Measurements from ENCODE around the gene ZMYM3. TPM values are rescaled to one million over a fixed set of nuclear protein-coding genes. Genes with fewer than 3 reads are reported as not detected.
A peak's percentile ranks its signal among the peaks of the same experiment; 100 is the strongest.

The ZMYM3 gene
- total and polyA plus RNA-seq, 2 experiments from 2014 or later: 31.0 to 71.1 TPM

GRCh38 chrX:71251466-71251973 is 2.4 kb downstream of the ZMYM3 start:
- Histone ChIP-seq H3F3A (replicated peaks; ENCODE audit: low read depth) (no peaks in the 10 kb centered on the region), H3K4me1 (ENCODE audit: insufficient read depth) (peaks cover 10% of the 10 kb centered on the region), H3K9me2 (ENCODE audit: insufficient read depth) (no peaks in the 10 kb centered on the region), H3K27me3 (ENCODE audit: insufficient read depth) (no peaks in the 10 kb centered on the region), H3K27ac (ENCODE audit: low read depth) (no peak overlapping the region), H3K79me2 (replicated peaks; ENCODE audit: insufficient read depth) (peaks cover 16% of the 10 kb centered on the region), H4K20me1 (replicated peaks; ENCODE audit: insufficient read depth) (no peaks in the 10 kb centered on the region; the same call in 1 of the 2 replicates), H2AFZ (no peak overlapping the region), H3K4me3 (peak overlapping the region; percentile 89), H3K4me2 (peak overlapping the region; percentile 79), H3K36me3 (ENCODE audit: insufficient read depth) (no peaks in the 10 kb centered on the region; the same call in 1 of the 2 replicates)
- TF ChIP-seq, protein P1, sequence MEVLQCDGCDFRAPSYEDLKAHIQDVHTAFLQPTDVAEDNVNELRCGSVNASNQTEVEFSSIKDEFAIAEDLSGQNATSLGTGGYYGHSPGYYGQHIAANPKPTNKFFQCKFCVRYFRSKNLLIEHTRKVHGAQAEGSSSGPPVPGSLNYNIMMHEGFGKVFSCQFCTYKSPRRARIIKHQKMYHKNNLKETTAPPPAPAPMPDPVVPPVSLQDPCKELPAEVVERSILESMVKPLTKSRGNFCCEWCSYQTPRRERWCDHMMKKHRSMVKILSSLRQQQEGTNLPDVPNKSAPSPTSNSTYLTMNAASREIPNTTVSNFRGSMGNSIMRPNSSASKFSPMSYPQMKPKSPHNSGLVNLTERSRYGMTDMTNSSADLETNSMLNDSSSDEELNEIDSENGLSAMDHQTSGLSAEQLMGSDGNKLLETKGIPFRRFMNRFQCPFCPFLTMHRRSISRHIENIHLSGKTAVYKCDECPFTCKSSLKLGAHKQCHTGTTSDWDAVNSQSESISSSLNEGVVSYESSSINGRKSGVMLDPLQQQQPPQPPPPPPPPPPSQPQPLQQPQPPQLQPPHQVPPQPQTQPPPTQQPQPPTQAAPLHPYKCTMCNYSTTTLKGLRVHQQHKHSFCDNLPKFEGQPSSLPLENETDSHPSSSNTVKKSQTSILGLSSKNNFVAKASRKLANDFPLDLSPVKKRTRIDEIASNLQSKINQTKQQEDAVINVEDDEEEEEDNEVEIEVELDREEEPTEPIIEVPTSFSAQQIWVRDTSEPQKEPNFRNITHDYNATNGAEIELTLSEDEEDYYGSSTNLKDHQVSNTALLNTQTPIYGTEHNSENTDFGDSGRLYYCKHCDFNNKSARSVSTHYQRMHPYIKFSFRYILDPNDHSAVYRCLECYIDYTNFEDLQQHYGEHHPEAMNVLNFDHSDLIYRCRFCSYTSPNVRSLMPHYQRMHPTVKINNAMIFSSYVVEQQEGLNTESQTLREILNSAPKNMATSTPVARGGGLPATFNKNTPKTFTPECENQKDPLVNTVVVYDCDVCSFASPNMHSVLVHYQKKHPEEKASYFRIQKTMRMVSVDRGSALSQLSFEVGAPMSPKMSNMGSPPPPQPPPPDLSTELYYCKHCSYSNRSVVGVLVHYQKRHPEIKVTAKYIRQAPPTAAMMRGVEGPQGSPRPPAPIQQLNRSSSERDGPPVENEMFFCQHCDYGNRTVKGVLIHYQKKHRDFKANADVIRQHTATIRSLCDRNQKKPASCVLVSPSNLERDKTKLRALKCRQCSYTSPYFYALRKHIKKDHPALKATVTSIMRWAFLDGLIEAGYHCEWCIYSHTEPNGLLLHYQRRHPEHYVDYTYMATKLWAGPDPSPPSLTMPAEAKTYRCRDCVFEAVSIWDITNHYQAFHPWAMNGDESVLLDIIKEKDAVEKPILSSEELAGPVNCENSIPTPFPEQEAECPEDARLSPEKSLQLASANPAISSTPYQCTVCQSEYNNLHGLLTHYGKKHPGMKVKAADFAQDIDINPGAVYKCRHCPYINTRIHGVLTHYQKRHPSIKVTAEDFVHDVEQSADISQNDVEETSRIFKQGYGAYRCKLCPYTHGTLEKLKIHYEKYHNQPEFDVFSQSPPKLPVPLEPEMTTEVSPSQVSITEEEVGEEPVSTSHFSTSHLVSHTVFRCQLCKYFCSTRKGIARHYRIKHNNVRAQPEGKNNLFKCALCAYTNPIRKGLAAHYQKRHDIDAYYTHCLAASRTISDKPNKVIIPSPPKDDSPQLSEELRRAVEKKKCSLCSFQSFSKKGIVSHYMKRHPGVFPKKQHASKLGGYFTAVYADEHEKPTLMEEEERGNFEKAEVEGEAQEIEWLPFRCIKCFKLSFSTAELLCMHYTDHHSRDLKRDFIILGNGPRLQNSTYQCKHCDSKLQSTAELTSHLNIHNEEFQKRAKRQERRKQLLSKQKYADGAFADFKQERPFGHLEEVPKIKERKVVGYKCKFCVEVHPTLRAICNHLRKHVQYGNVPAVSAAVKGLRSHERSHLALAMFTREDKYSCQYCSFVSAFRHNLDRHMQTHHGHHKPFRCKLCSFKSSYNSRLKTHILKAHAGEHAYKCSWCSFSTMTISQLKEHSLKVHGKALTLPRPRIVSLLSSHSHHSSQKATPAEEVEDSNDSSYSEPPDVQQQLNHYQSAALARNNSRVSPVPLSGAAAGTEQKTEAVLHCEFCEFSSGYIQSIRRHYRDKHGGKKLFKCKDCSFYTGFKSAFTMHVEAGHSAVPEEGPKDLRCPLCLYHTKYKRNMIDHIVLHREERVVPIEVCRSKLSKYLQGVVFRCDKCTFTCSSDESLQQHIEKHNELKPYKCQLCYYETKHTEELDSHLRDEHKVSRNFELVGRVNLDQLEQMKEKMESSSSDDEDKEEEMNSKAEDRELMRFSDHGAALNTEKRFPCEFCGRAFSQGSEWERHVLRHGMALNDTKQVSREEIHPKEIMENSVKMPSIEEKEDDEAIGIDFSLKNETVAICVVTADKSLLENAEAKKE (CRISPR knock-in tag; IDR thresholded peaks at IDR 0.05): no peak
- no peak for TF ChIP-seq JUNB (IDR thresholded peaks at IDR 0.05; ENCODE audit: unreplicated experiment)
- TF ChIP-seq EZH2 (IDR thresholded peaks at IDR 0.05; ENCODE audit: low read depth, unreplicated experiment): no peak
- no peak for TF ChIP-seq CREB1 (CRISPR knock-in tag; IDR thresholded peaks at IDR 0.05; ENCODE audit: low read depth)
- no peak for TF ChIP-seq POLR2AphosphoS5 (IDR thresholded peaks at IDR 0.05; ENCODE audit: low read depth)
- TF ChIP-seq, protein P2, sequence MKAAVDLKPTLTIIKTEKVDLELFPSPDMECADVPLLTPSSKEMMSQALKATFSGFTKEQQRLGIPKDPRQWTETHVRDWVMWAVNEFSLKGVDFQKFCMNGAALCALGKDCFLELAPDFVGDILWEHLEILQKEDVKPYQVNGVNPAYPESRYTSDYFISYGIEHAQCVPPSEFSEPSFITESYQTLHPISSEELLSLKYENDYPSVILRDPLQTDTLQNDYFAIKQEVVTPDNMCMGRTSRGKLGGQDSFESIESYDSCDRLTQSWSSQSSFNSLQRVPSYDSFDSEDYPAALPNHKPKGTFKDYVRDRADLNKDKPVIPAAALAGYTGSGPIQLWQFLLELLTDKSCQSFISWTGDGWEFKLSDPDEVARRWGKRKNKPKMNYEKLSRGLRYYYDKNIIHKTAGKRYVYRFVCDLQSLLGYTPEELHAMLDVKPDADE (IDR thresholded peaks at IDR 0.05): no peak
- TF ChIP-seq STAT1 (IDR thresholded peaks at IDR 0.05; ENCODE audit: unreplicated experiment): no peak
- TF ChIP-seq CTCF (conservative IDR thresholded peaks at IDR 0.05; ENCODE audit: low read depth in 2 of 2): no peak
- no peak for TF ChIP-seq NANOG (IDR thresholded peaks at IDR 0.05; ENCODE audit: borderline replicate concordance)
- TF ChIP-seq EZH2phosphoT487 (IDR thresholded peaks at IDR 0.05; ENCODE audit: unreplicated experiment): no peak
- TF ChIP-seq, protein P3, sequence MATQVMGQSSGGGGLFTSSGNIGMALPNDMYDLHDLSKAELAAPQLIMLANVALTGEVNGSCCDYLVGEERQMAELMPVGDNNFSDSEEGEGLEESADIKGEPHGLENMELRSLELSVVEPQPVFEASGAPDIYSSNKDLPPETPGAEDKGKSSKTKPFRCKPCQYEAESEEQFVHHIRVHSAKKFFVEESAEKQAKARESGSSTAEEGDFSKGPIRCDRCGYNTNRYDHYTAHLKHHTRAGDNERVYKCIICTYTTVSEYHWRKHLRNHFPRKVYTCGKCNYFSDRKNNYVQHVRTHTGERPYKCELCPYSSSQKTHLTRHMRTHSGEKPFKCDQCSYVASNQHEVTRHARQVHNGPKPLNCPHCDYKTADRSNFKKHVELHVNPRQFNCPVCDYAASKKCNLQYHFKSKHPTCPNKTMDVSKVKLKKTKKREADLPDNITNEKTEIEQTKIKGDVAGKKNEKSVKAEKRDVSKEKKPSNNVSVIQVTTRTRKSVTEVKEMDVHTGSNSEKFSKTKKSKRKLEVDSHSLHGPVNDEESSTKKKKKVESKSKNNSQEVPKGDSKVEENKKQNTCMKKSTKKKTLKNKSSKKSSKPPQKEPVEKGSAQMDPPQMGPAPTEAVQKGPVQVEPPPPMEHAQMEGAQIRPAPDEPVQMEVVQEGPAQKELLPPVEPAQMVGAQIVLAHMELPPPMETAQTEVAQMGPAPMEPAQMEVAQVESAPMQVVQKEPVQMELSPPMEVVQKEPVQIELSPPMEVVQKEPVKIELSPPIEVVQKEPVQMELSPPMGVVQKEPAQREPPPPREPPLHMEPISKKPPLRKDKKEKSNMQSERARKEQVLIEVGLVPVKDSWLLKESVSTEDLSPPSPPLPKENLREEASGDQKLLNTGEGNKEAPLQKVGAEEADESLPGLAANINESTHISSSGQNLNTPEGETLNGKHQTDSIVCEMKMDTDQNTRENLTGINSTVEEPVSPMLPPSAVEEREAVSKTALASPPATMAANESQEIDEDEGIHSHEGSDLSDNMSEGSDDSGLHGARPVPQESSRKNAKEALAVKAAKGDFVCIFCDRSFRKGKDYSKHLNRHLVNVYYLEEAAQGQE (IDR thresholded peaks at IDR 0.05; ENCODE audit: unreplicated experiment): no peak
- no peak for TF ChIP-seq ZNF331 (CRISPR knock-in tag; IDR thresholded peaks at IDR 0.05; ENCODE audit: low read depth)
- TF ChIP-seq ZNF114 (CRISPR knock-in tag; IDR thresholded peaks at IDR 0.05): no peak
- H3K36me3 Mint-ChIP-seq (ENCODE audit: low read depth): peaks cover 47% of the 10 kb centered on the region
- no peak for ATAC-seq
- no peaks in the 10 kb centered on the region for H3K9me3 Mint-ChIP-seq
- peaks cover 10% of the 10 kb centered on the region for H3K27me3 Mint-ChIP-seq (ENCODE audit: insufficient read depth, low read depth, poor library complexity)
- peak overlapping the region; percentile 92 for H3K4me3 Mint-ChIP-seq
- H3K27ac Mint-ChIP-seq: no peak overlapping the region; the same call in 1 of the 2 replicates
- peak; percentile 1 for DNase-seq (ENCODE audit: low spot score)
- H3K4me1 Mint-ChIP-seq: peaks cover 19% of the 10 kb centered on the region
